ENCODE measurements around the gene POMT1.

GRCh38 chr9:131511880-131512279 is 9.2 kb downstream of the POMT1 start:
- TF ChIP-seq CTCF (conservative IDR thresholded peaks at IDR 0.05; ENCODE audit: low read depth in 2 of 2) (no peak), EZH2 (IDR thresholded peaks at IDR 0.05; ENCODE audit: low read depth, unreplicated experiment) (no peak), POLR2AphosphoS5 (IDR thresholded peaks at IDR 0.05; ENCODE audit: low read depth) (no peak), EZH2phosphoT487 (IDR thresholded peaks at IDR 0.05; ENCODE audit: unreplicated experiment) (no peak), JUNB (IDR thresholded peaks at IDR 0.05; ENCODE audit: unreplicated experiment) (no peak), CREB1 (CRISPR knock-in tag; IDR thresholded peaks at IDR 0.05; ENCODE audit: low read depth) (no peak)

Measured in GM23338 (cell line).